H1 (cell line): ENCODE data around the gene KLRB1. TPM values are rescaled to one million over a fixed set of nuclear protein-coding genes. Genes with fewer than 3 reads are reported as not detected.

Experiments used
- CTCF ChIA-PET: fragments of 300-600 bp; sonication (Branson Sonifier 250); formaldehyde crosslinking; loops from one replicate; lab custom pipeline; 2021; ENCODE audit not compliant: partially characterized antibody; lab: Charles Lee
- POLR2A ChIA-PET: fragments of 300-600 bp; sonication (Branson Sonifier 250); formaldehyde crosslinking; loops from one replicate; lab custom pipeline; 2021; ENCODE audit warnings: inconsistent platforms; ENCODE audit not compliant: partially characterized antibody; lab: Charles Lee
- DNase-seq, 2 experiments: peaks; one replicate each; pipeline versions ENCODE4 v3.0.0 to v3.0.0-alpha.2; 2010 to 2022; ENCODE audit warnings: low spot score in 2 of 2, low read depth in 1 of 2, mixed read lengths in 1 of 2
- FAIRE-seq: peaks from 2 replicates; lab custom pipeline; 2011; peaks lifted over from hg19 to GRCh38; lab: Jason Lieb, UNC
- H2AFZ ChIP-seq: 2 replicates; pipeline ENCODE4 v1.8.1; 2012; ENCODE audit warnings: low read length, inconsistent platforms
- H2AK5ac ChIP-seq: 2 replicates; pipeline ENCODE4 v1.6.1; 2013; ENCODE audit warnings: low read depth, low read length
- H2BK120ac ChIP-seq: replicated peaks from 2 replicates; pipeline ENCODE3; 2013; ENCODE audit warnings: low read depth, low read length, inconsistent platforms
- H2BK12ac ChIP-seq: 2 replicates; pipeline ENCODE4 v1.6.1; 2013; ENCODE audit warnings: low read depth, low read length
- H2BK15ac ChIP-seq: 2 replicates; pipeline ENCODE4 v1.6.1; 2013; ENCODE audit warnings: low read length
- H2BK20ac ChIP-seq: 2 replicates; pipeline ENCODE4 v1.6.1; 2013; ENCODE audit warnings: low read length
- H2BK5ac ChIP-seq: 2 replicates; pipeline ENCODE4 v1.6.1; 2013; ENCODE audit warnings: low read depth, low read length
- H3K14ac ChIP-seq: 2 replicates; pipeline ENCODE4 v1.6.1; 2013; ENCODE audit warnings: inconsistent platforms; ENCODE audit not compliant: insufficient read length
- H3K18ac ChIP-seq: 2 replicates; pipeline ENCODE4 v1.6.1; 2013; ENCODE audit warnings: low read length; ENCODE audit errors: extremely low read depth
- H3K23ac ChIP-seq: 2 replicates; pipeline ENCODE4 v1.6.1; 2013; ENCODE audit warnings: inconsistent platforms; ENCODE audit not compliant: insufficient read length
- H3K23me2 ChIP-seq: 2 replicates; pipeline ENCODE4 v1.6.1; 2013; ENCODE audit warnings: low read depth, low read length
- H3K27ac ChIP-seq: 2 replicates; pipeline ENCODE4 v1.6.1; 2011; ENCODE audit warnings: low read depth, low read length, inconsistent platforms
- H3K27me3 ChIP-seq, 4 experiments: replicated peaks in 1 of 4; 1 replicate in 1 of 4; 2 replicates in 3 of 4; pipeline versions ENCODE4 v1.6.1 to v1.8.1; 2011 to 2013; ENCODE audit warnings: low read length in 3 of 4, mild to moderate bottlenecking in 3 of 4, inconsistent platforms in 2 of 4, mixed read lengths in 2 of 4, moderate library complexity in 1 of 4; ENCODE audit not compliant: control insufficient read depth in 3 of 4, insufficient read depth in 3 of 4; ENCODE audit errors: extremely low read depth in 1 of 4
- H3K36me3 ChIP-seq, 4 experiments: 2 replicates each; pipeline versions ENCODE4 v1.6.1 to v1.8.1; 2011 to 2013; ENCODE audit warnings: mild to moderate bottlenecking in 4 of 4, low read length in 3 of 4, moderate library complexity in 2 of 4, control low read depth in 1 of 4, inconsistent platforms in 1 of 4; ENCODE audit not compliant: insufficient read depth in 4 of 4, control insufficient read depth in 2 of 4
- H3K4ac ChIP-seq: replicated peaks from 2 replicates; pipeline ENCODE3; 2013; ENCODE audit warnings: low read length, low read depth, mixed read lengths, inconsistent platforms; ENCODE audit not compliant: insufficient read length
- H3K4me1 ChIP-seq, 4 experiments: replicated peaks in 1 of 4; 1 replicate in 1 of 4; 2 replicates in 3 of 4; pipeline versions ENCODE4 v1.6.1 to v1.8.1; 2011 to 2013; ENCODE audit warnings: low read length in 3 of 4, inconsistent platforms in 2 of 4, mixed read lengths in 1 of 4; ENCODE audit not compliant: insufficient read depth in 4 of 4, control insufficient read depth in 3 of 4
- H3K4me2 ChIP-seq, 2 experiments: 2 replicates each; pipeline versions ENCODE4 v1.6.1 to v1.8.1; 2011 to 2013; ENCODE audit warnings: low read depth in 2 of 2, low read length in 2 of 2, control low read depth in 1 of 2, inconsistent platforms in 1 of 2, mild to moderate bottlenecking in 1 of 2; ENCODE audit not compliant: insufficient read depth in 1 of 2
- H3K4me3 ChIP-seq, 4 experiments: fragments of 200-600, 300-600 bp in 1 of 4; sonication (generic), shearing (Covaris generic), sonication (Bioruptor Twin) in 1 of 4; 2 replicates each; pipeline versions ENCODE4 v1.5.1 to v1.8.1; 2011 to 2016; ENCODE audit warnings: low read length in 4 of 4, low read depth in 3 of 4, control low read depth in 2 of 4, inconsistent platforms in 2 of 4, mild to moderate bottlenecking in 2 of 4, mixed read lengths in 1 of 4, moderate library complexity in 1 of 4; ENCODE audit not compliant: insufficient read depth in 2 of 4; ENCODE audit errors: extremely low read depth in 1 of 4
- H3K56ac ChIP-seq: replicated peaks from 2 replicates; pipeline ENCODE3; 2013; ENCODE audit warnings: low read depth, mild to moderate bottlenecking, mixed read lengths, low read length, inconsistent platforms; ENCODE audit not compliant: insufficient read length
- H3K79me1 ChIP-seq: 2 replicates; pipeline ENCODE4 v1.6.1; 2013; ENCODE audit warnings: low read depth, low read length, control low read depth
- H3K79me2 ChIP-seq, 2 experiments: 2 replicates each; pipeline versions ENCODE4 v1.6.1 to v1.8.1; 2012 to 2013; ENCODE audit warnings: low read length in 2 of 2, mild to moderate bottlenecking in 2 of 2, inconsistent platforms in 1 of 2; ENCODE audit not compliant: insufficient read depth in 2 of 2, control insufficient read depth in 1 of 2
- H3K9ac ChIP-seq, 4 experiments: replicated peaks in 1 of 4; 1 replicate in 1 of 4; 2 replicates in 3 of 4; pipeline versions ENCODE4 v1.6.1 to v1.8.1; 2011 to 2013; ENCODE audit warnings: low read depth in 3 of 4, low read length in 3 of 4, control low read depth in 2 of 4, mild to moderate bottlenecking in 2 of 4, moderate library complexity in 2 of 4, inconsistent platforms in 1 of 4; ENCODE audit errors: extremely low read depth in 1 of 4
- H3K9me3 ChIP-seq, 2 experiments: 2 replicates each; pipeline versions ENCODE4 v1.6.1 to v1.8.1; 2012 to 2013; ENCODE audit warnings: mild to moderate bottlenecking in 2 of 2, moderate library complexity in 2 of 2, control low read depth in 1 of 2, inconsistent platforms in 1 of 2, low read depth in 1 of 2, low read length in 1 of 2, mixed read lengths in 1 of 2; ENCODE audit not compliant: insufficient read depth in 2 of 2
- H4K20me1 ChIP-seq, 2 experiments: replicated peaks in 1 of 2; 2 replicates each; pipeline versions ENCODE3 to v1.8.1; 2011 to 2013; ENCODE audit warnings: inconsistent platforms in 2 of 2, low read length in 2 of 2, mild to moderate bottlenecking in 1 of 2; ENCODE audit not compliant: insufficient read depth in 2 of 2, control insufficient read depth in 1 of 2
- H4K5ac ChIP-seq: 2 replicates; pipeline ENCODE4 v1.6.1; 2013; ENCODE audit warnings: low read length, low read depth, mixed read lengths, inconsistent platforms; ENCODE audit not compliant: insufficient read length
- H4K8ac ChIP-seq: 2 replicates; pipeline ENCODE4 v1.8.0; 2013; ENCODE audit warnings: mild to moderate bottlenecking, moderate library complexity, low read length, inconsistent platforms; ENCODE audit not compliant: insufficient read depth; ENCODE audit errors: extremely low read depth
- H4K91ac ChIP-seq: replicated peaks from 2 replicates; pipeline ENCODE3; 2013; ENCODE audit warnings: low read length, mixed read lengths, inconsistent platforms; ENCODE audit not compliant: insufficient read length
- BCL11A ChIP-seq, 2 experiments: IDR thresholded peaks; one replicate each; pipeline ENCODE4 v1.6.1; 2011; ENCODE audit warnings: low read depth in 2 of 2, low read length in 2 of 2, mild to moderate bottlenecking in 2 of 2
- NANOG ChIP-seq: IDR thresholded peaks from 2 replicates; pipeline ENCODE4 v1.6.1; 2011; ENCODE audit warnings: low read length, low read depth, mild to moderate bottlenecking, inconsistent platforms; ENCODE audit not compliant: insufficient read depth, poor library complexity, severe bottlenecking
- PHF8 ChIP-seq: fragments of 200-600 bp; sonication (generic); conservative IDR thresholded peaks from 2 replicates; pipeline ENCODE4 v1.7.1; 2012; ENCODE audit warnings: low read depth, mild to moderate bottlenecking, inconsistent platforms, low read length, moderate library complexity
- WGBS, 2 experiments: shearing (Covaris generic) in 1 of 2; methylation state at CpG; one replicate each; pipeline versions ENCODE4 v1.1.6 to v1.1.7; 2013 to 2015; ENCODE audit warnings: low lambda C conversion rate in 2 of 2, mixed read lengths in 2 of 2, inconsistent platforms in 1 of 2, low coverage in 1 of 2, missing lambda C conversion rate in 1 of 2; ENCODE audit not compliant: insufficient replicate concordance in 2 of 2, insufficient coverage in 1 of 2, insufficient read length in 1 of 2; ENCODE audit errors: extremely low coverage in 1 of 2, missing lambda C conversion rate in 1 of 2; 5-methylcytosine and 5-hydroxymethylcytosine counted together
- polyA plus RNA-seq, 7 experiments: library from polyadenylated mRNA; depleted of rRNA in 3 of 7; stranded (reverse) in 5 of 7; unstranded in 2 of 7; fragments of >200 nt in 5 of 7; fragments of 200-250 nt in 2 of 7; gene quantifications; 1 replicate in 5 of 7; 2 replicates in 1 of 7; 4 replicates in 1 of 7; pipeline versions ENCODE4 v1.2.1 to v1.2.3, GENCODE V29; 2011 to 2013; ENCODE audit warnings: missing spikeins in 2 of 7, mixed read lengths in 2 of 7
- total RNA-seq: library from RNA; stranded (reverse); fragmentation: NEBNext Ultra II Directional; extraction: Animal tissue kit (Norgen Biotek cat#: 25700); gene quantifications from 2 replicates; pipeline ENCODE4 v1.2.1, GENCODE V29; 2021
- TF ChIP-seq, protein P1 (sequence below): IDR thresholded peaks from 2 replicates; pipeline ENCODE4 v1.6.1; 2011; ENCODE audit warnings: low read length, improper control_type of control experiment

The KLRB1 gene
- total and polyA plus RNA-seq, 2 of the 8 experiments (the other 6 are each of a cell fraction or from before 2014, with no cell fraction given), result not detected

GRCh38 chr12:9642606-9643265 lies 35.0 kb upstream of the KLRB1 start:
- Histone ChIP-seq H3K27ac (no peak overlapping the region), H3K79me1 (no peaks in the 10 kb centered on the region), H2BK15ac (no peak overlapping the region), H4K8ac (no peak overlapping the region), H3K23ac (no peak overlapping the region), H4K20me1 (no peaks in the 10 kb centered on the region), H3K4me3 (no peak overlapping the region), H4K5ac (no peak overlapping the region), H4K91ac (no peak overlapping the region), H3K36me3 (peaks cover 0 to 3% (median 0%) of the 10 kb centered on the region in 4 experiments; a peak in 1 of 8 replicates), H3K79me2 (no peaks in the 10 kb centered on the region), H2AFZ (no peak overlapping the region), H3K9me3 (peaks cover 5 to 7% of the 10 kb centered on the region in 2 experiments; a peak in 1 of 4 replicates), H2BK20ac (no peak overlapping the region), H3K4me1 (no peaks in the 10 kb centered on the region; a peak in 1 of 7 replicates), H3K9ac (no peak overlapping the region), H3K56ac (no peak overlapping the region), H3K4me2 (no peak overlapping the region), H2AK5ac (no peak overlapping the region), H3K14ac (no peak overlapping the region), H3K4ac (no peak overlapping the region), H3K27me3 (no peaks in the 10 kb centered on the region), H3K18ac (no peak overlapping the region), H2BK5ac (no peak overlapping the region), H2BK12ac (no peak overlapping the region), H2BK120ac (no peak overlapping the region), H3K23me2 (peaks cover 3% of the 10 kb centered on the region; the same call in 1 of the 2 replicates)
- CTCF ChIA-PET, result interaction anchor here (1.8 kb wide), 1 partner anchor 9 kb away, joined by 6 read pairs; no protein-coding TSS in a partner anchor
- DNase-seq, result no peak
- POLR2A ChIA-PET, result no interaction called here
- 80% methylated on average over 15 of the region's 15 CpGs; no CpG with 5 or more reads in 1 of the 2 experiments for WGBS, 2 experiments
- no peak for FAIRE-seq
- TF ChIP-seq NANOG (no peak), PHF8 (no peak), BCL11A (IDR thresholded peaks at IDR 0.05; ENCODE audit: low read depth in 2 of 2, low read length in 2 of 2) (no peak)
- TF ChIP-seq, protein P1, sequence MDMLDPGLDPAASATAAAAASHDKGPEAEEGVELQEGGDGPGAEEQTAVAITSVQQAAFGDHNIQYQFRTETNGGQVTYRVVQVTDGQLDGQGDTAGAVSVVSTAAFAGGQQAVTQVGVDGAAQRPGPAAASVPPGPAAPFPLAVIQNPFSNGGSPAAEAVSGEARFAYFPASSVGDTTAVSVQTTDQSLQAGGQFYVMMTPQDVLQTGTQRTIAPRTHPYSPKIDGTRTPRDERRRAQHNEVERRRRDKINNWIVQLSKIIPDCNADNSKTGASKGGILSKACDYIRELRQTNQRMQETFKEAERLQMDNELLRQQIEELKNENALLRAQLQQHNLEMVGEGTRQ, result no peak
